Activated T-helper 17 cell treated with anti-CD3 and anti-CD28 coated beads, Interleukin-2, amount 50 U/mL, for 72 hours (primary cell): ENCODE data around the gene ALOX15B. TPM values are rescaled to one million over a fixed set of nuclear protein-coding genes. Genes with fewer than 3 reads are reported as not detected.
"Not testable (repeated sequence)": the region's sequence is repeated elsewhere in the genome, so short reads cannot be mapped to it uniquely, and the experiment has no call there.

ENCODE experiments used
- ATAC-seq: fragments of 150-1000 bp; cut with Tn5 transposase; replicated peaks from 2 replicates; pipeline ENCODE4 v1.10.0; 2021; ENCODE audit warnings: mild to moderate bottlenecking, moderate library complexity
- H3K27ac Mint-ChIP-seq: one replicate; pipeline ENCODE4 v1.8.0; 2022; ENCODE audit warnings: mixed read lengths
- H3K27me3 Mint-ChIP-seq: one replicate; pipeline ENCODE4 v1.8.0; 2022; ENCODE audit warnings: mixed read lengths
- H3K36me3 Mint-ChIP-seq: one replicate; pipeline ENCODE4 v1.8.0; 2022; ENCODE audit warnings: low read depth, mild to moderate bottlenecking, mixed read lengths
- H3K4me1 Mint-ChIP-seq: one replicate; pipeline ENCODE4 v1.8.0; 2022; ENCODE audit warnings: mixed read lengths
- H3K4me3 Mint-ChIP-seq: one replicate; pipeline ENCODE4 v1.8.0; 2022; ENCODE audit warnings: mild to moderate bottlenecking, mixed read lengths
- H3K9me3 Mint-ChIP-seq: one replicate; pipeline ENCODE4 v1.8.0; 2022; ENCODE audit warnings: mixed read lengths
- total RNA-seq, 2 donors: library from RNA; stranded (reverse); gene quantifications; one replicate each; pipeline ENCODE4 v1.2.3, GENCODE V29; 2022

ALOX15B gene
- total RNA-seq, 2 donors from 2014 or later: 0.61 TPM; not detected in 1

GRCh38 chr17:8059131-8059530 lies 20.3 kb downstream of the ALOX15B start:
- H3K27me3 Mint-ChIP-seq: peaks cover 39% of the 10 kb centered on the region
- no peak for ATAC-seq

GRCh38 chr17:8060274-8060673 lies 21.4 kb downstream of the ALOX15B start:
- H3K27me3 Mint-ChIP-seq: peaks cover 43% of the 10 kb centered on the region
- no peak overlapping the region for H3K27ac Mint-ChIP-seq
- no peak overlapping the region for H3K4me3 Mint-ChIP-seq
- H3K9me3 Mint-ChIP-seq: no peaks in the 10 kb centered on the region
- no peaks in the 10 kb centered on the region for H3K36me3 Mint-ChIP-seq
- peak; percentile 44 for ATAC-seq
- H3K4me1 Mint-ChIP-seq: no peaks in the 10 kb centered on the region

More at GRCh38 chr17:8059131-8059530, 20.3 kb downstream of the ALOX15B start:
- H3K4me1 Mint-ChIP-seq: no peaks in the 10 kb centered on the region
- no peak overlapping the region for H3K4me3 Mint-ChIP-seq
- H3K36me3 Mint-ChIP-seq: no peaks in the 10 kb centered on the region
- no peak overlapping the region for H3K27ac Mint-ChIP-seq
- H3K9me3 Mint-ChIP-seq: no peaks in the 10 kb centered on the region

- H3K27ac Mint-ChIP-seq, ATAC-seq, H3K9me3 Mint-ChIP-seq, H3K4me1 Mint-ChIP-seq, H3K36me3 Mint-ChIP-seq, H3K4me3 Mint-ChIP-seq: not testable (repeated sequence)
- peaks cover 40% of the 10 kb centered on the region for H3K27me3 Mint-ChIP-seq
These were observed 23.0 kb downstream of the ALOX15B start for GRCh38 chr17:8061851-8062250.

- Mint-ChIP-seq H3K4me3 (no peak overlapping the region), H3K9me3 (no peaks in the 10 kb centered on the region), H3K36me3 (no peaks in the 10 kb centered on the region), H3K4me1 (no peaks in the 10 kb centered on the region), H3K27ac (no peak overlapping the region), H3K27me3 (peaks cover 36% of the 10 kb centered on the region)
- no peak for ATAC-seq
These were observed 23.6 kb downstream of the ALOX15B start for GRCh38 chr17:8062435-8062806.

- H3K4me1 Mint-ChIP-seq: no peaks in the 10 kb centered on the region
- no peaks in the 10 kb centered on the region for H3K9me3 Mint-ChIP-seq
- H3K27ac Mint-ChIP-seq: no peak overlapping the region
- H3K27me3 Mint-ChIP-seq: peaks cover 34% of the 10 kb centered on the region
- no peak for ATAC-seq
- H3K4me3 Mint-ChIP-seq: no peak overlapping the region
- H3K36me3 Mint-ChIP-seq: no peaks in the 10 kb centered on the region
These were observed 24.1 kb downstream of the ALOX15B start for GRCh38 chr17:8062807-8063483.

GRCh38 chr17:8063761-8064534 lies 25.1 kb downstream of the ALOX15B start:
- Mint-ChIP-seq H3K27ac (no peak overlapping the region), H3K4me1 (no peaks in the 10 kb centered on the region), H3K27me3 (peaks cover 31% of the 10 kb centered on the region), H3K4me3 (no peak overlapping the region), H3K9me3 (no peaks in the 10 kb centered on the region), H3K36me3 (no peaks in the 10 kb centered on the region)
- no peak for ATAC-seq

- H3K27me3 Mint-ChIP-seq: peaks cover 30% of the 10 kb centered on the region
- no peaks in the 10 kb centered on the region for H3K4me1 Mint-ChIP-seq
- no peak for ATAC-seq
- no peaks in the 10 kb centered on the region for H3K9me3 Mint-ChIP-seq
- H3K36me3 Mint-ChIP-seq: no peaks in the 10 kb centered on the region
- H3K4me3 Mint-ChIP-seq: no peak overlapping the region
- no peak overlapping the region for H3K27ac Mint-ChIP-seq
These were observed 25.7 kb downstream of the ALOX15B start for GRCh38 chr17:8064561-8065019.

GRCh38 chr17:8066841-8067775 lies 28.2 kb downstream of the ALOX15B start:
- Mint-ChIP-seq H3K9me3 (no peaks in the 10 kb centered on the region), H3K27ac (no peak overlapping the region), H3K4me1 (no peaks in the 10 kb centered on the region), H3K27me3 (peaks cover 22% of the 10 kb centered on the region), H3K4me3 (no peak overlapping the region), H3K36me3 (no peaks in the 10 kb centered on the region)
- no peak for ATAC-seq

- H3K27me3 Mint-ChIP-seq: peaks cover 21% of the 10 kb centered on the region
- no peaks in the 10 kb centered on the region for H3K36me3 Mint-ChIP-seq
- H3K4me3 Mint-ChIP-seq: no peak overlapping the region
- H3K27ac Mint-ChIP-seq: peak overlapping the region; percentile 33
- H3K9me3 Mint-ChIP-seq: no peaks in the 10 kb centered on the region
- no peak for ATAC-seq
- H3K4me1 Mint-ChIP-seq: peaks cover 5% of the 10 kb centered on the region
These were observed 28.9 kb downstream of the ALOX15B start for GRCh38 chr17:8067806-8068205.

- no peak for ATAC-seq
- no peaks in the 10 kb centered on the region for H3K9me3 Mint-ChIP-seq
- peaks cover 12% of the 10 kb centered on the region for H3K4me1 Mint-ChIP-seq
- H3K27ac Mint-ChIP-seq: no peak overlapping the region
- no peak overlapping the region for H3K4me3 Mint-ChIP-seq
- H3K27me3 Mint-ChIP-seq: peaks cover 19% of the 10 kb centered on the region
- no peaks in the 10 kb centered on the region for H3K36me3 Mint-ChIP-seq
These were observed 30.1 kb downstream of the ALOX15B start for GRCh38 chr17:8068736-8069586.

GRCh38 chr17:8069587-8069860 lies 30.7 kb downstream of the ALOX15B start:
- H3K4me1 Mint-ChIP-seq: peaks cover 18% of the 10 kb centered on the region
- peaks cover 20% of the 10 kb centered on the region for H3K27me3 Mint-ChIP-seq
- no peak for ATAC-seq
- no peaks in the 10 kb centered on the region for H3K9me3 Mint-ChIP-seq
- H3K36me3 Mint-ChIP-seq: no peaks in the 10 kb centered on the region
- H3K27ac Mint-ChIP-seq: no peak overlapping the region
- H3K4me3 Mint-ChIP-seq: no peak overlapping the region

- H3K36me3 Mint-ChIP-seq: no peaks in the 10 kb centered on the region
- no peaks in the 10 kb centered on the region for H3K9me3 Mint-ChIP-seq
- no peak overlapping the region for H3K27ac Mint-ChIP-seq
- H3K4me1 Mint-ChIP-seq: peaks cover 20% of the 10 kb centered on the region
- ATAC-seq: no peak
- peak overlapping the region; percentile 86 for H3K4me3 Mint-ChIP-seq
- peaks cover 27% of the 10 kb centered on the region for H3K27me3 Mint-ChIP-seq
These were observed 32.6 kb downstream of the ALOX15B start for GRCh38 chr17:8071496-8071895.

GRCh38 chr17:8072341-8072728 lies 33.5 kb downstream of the ALOX15B start:
- H3K27me3 Mint-ChIP-seq: peaks cover 27% of the 10 kb centered on the region
- H3K4me3 Mint-ChIP-seq: peak overlapping the region; percentile 86
- H3K27ac Mint-ChIP-seq: no peak overlapping the region
- ATAC-seq: no peak
- peaks cover 20% of the 10 kb centered on the region for H3K4me1 Mint-ChIP-seq
- H3K36me3 Mint-ChIP-seq: no peaks in the 10 kb centered on the region
- H3K9me3 Mint-ChIP-seq: no peaks in the 10 kb centered on the region
